Measurements from ENCODE around the gene ACKR2. TPM values are rescaled to one million over a fixed set of nuclear protein-coding genes. Genes with fewer than 3 reads are reported as not detected.

ACKR2 gene
- total RNA-seq, 1 experiment from 2014 or later, result 0.45 TPM

GRCh38 chr3:42827654-42828053 lies 18.4 kb downstream of the ACKR2 start:
- CTCF ChIA-PET, result no interaction called here
- Mint-ChIP-seq H3K36me3 (ENCODE audit: insufficient read depth, unreplicated experiment) (no peaks in the 10 kb centered on the region), H3K27ac (ENCODE audit: unreplicated experiment) (no peak overlapping the region), H3K9me3 (ENCODE audit: low read depth, unreplicated experiment) (no peaks in the 10 kb centered on the region), H3K27me3 (ENCODE audit: unreplicated experiment) (no peaks in the 10 kb centered on the region), H3K4me3 (ENCODE audit: low read depth, unreplicated experiment) (no peak overlapping the region), H3K4me1 (ENCODE audit: low read depth, unreplicated experiment) (peaks cover 53% of the 10 kb centered on the region)
- DNase-seq, result no peak
- no TSS peak for BruUV-seq (replicated peaks)
- intact Hi-C loops (cut with micrococcal nuclease; ENCODE audit: unreplicated experiment), result no loop called here
- no peak for TF ChIP-seq CTCF (IDR thresholded peaks at IDR 0.05; ENCODE audit: unreplicated experiment)

GRCh38 chr3:42829083-42829627 lies 19.9 kb downstream of the ACKR2 start:
- no peak for TF ChIP-seq CTCF (IDR thresholded peaks at IDR 0.05; ENCODE audit: unreplicated experiment)
- peaks cover 45% of the 10 kb centered on the region for H3K4me1 Mint-ChIP-seq (ENCODE audit: low read depth, unreplicated experiment)
- intact Hi-C loops (cut with micrococcal nuclease; ENCODE audit: unreplicated experiment), result no loop called here
- peak; percentile 18 for DNase-seq
- no peaks in the 10 kb centered on the region for H3K27me3 Mint-ChIP-seq (ENCODE audit: unreplicated experiment)
- no peak overlapping the region for H3K4me3 Mint-ChIP-seq (ENCODE audit: low read depth, unreplicated experiment)
- H3K9me3 Mint-ChIP-seq (ENCODE audit: low read depth, unreplicated experiment), result no peaks in the 10 kb centered on the region
- no peak overlapping the region for H3K27ac Mint-ChIP-seq (ENCODE audit: unreplicated experiment)
- CTCF ChIA-PET, result interaction anchor here (0.7 to 1.2 kb wide), 6 partner anchors 9 to 52 kb away, joined by 3 to 7 read pairs (median 4); partner anchors contain the start of gene CYP8B1
- no TSS peak for BruUV-seq (replicated peaks)
- H3K36me3 Mint-ChIP-seq (ENCODE audit: insufficient read depth, unreplicated experiment), result no peaks in the 10 kb centered on the region

DNA sequence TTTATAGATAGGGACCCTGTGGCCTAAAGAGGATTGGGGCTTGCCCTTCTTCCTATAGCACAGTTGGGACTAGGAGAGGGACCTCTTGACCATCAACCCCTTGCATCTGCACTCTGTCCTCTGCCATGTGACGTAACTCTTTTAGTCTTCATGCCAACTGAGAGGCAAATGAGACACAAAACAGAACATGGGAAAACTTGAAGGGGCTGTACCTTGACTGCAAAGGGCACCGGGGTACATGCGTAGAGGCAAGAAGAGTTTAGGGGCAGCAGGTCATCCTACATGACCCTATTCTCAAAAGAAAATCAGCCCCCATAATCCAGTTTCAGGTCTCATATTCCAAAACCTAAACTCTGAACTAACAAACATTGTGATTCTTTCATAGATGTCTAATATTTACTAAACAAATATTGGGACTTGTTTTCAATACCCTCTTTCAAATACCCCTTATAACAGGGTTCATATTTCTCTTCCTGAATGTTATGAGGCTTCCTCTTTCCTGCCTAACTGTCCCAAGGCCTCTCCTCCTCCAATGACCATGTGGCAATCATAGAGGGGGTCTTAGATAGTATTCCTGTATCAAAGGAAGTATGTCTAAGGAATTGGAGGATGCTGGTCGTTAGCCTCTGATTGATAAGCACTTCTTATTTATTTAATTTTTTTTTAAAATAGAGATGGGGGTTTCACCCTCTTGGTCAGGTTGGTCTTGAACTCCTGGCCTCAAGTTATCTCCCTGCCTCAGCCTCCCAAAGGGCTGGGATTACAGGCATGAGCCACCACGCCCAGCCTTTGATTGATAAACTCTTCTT lies 20.6 kb downstream of the ACKR2 start:
- Mint-ChIP-seq H3K9me3 (ENCODE audit: low read depth, unreplicated experiment) (no peaks in the 10 kb centered on the region), H3K27ac (ENCODE audit: unreplicated experiment) (no peak overlapping the region), H3K36me3 (ENCODE audit: insufficient read depth, unreplicated experiment) (no peaks in the 10 kb centered on the region), H3K4me1 (ENCODE audit: low read depth, unreplicated experiment) (peaks cover 45% of the 10 kb centered on the region), H3K4me3 (ENCODE audit: low read depth, unreplicated experiment) (no peak overlapping the region), H3K27me3 (ENCODE audit: unreplicated experiment) (no peaks in the 10 kb centered on the region)
- DNase-seq, result no peak
- CTCF ChIA-PET, result interaction anchor here (0.7 to 2.2 kb wide), 13 partner anchors 10 to 600 kb away, joined by 3 to 20 read pairs (median 5); partner anchors contain the start of genes CYP8B1, HIGD1A and SS18L2
- BruUV-seq (replicated peaks), result no TSS peak
- intact Hi-C loops (cut with micrococcal nuclease; ENCODE audit: unreplicated experiment), result loop anchor here (2.0 kb wide), 1 partner anchor 49 kb away; no protein-coding TSS in a partner anchor
- TF ChIP-seq CTCF (IDR thresholded peaks at IDR 0.05; ENCODE audit: unreplicated experiment), result no peak

- peak; percentile 50 for TF ChIP-seq CTCF (IDR thresholded peaks at IDR 0.05; ENCODE audit: unreplicated experiment)
- H3K27ac Mint-ChIP-seq (ENCODE audit: unreplicated experiment), result no peak overlapping the region
- intact Hi-C loops (cut with micrococcal nuclease; ENCODE audit: unreplicated experiment), result loop anchor here (1.0 to 2.0 kb wide), 2 partner anchors 50 to 51 kb away; no protein-coding TSS in a partner anchor
- H3K9me3 Mint-ChIP-seq (ENCODE audit: low read depth, unreplicated experiment), result no peaks in the 10 kb centered on the region
- H3K27me3 Mint-ChIP-seq (ENCODE audit: unreplicated experiment), result no peaks in the 10 kb centered on the region
- no peak overlapping the region for H3K4me3 Mint-ChIP-seq (ENCODE audit: low read depth, unreplicated experiment)
- peaks cover 45% of the 10 kb centered on the region for H3K4me1 Mint-ChIP-seq (ENCODE audit: low read depth, unreplicated experiment)
- H3K36me3 Mint-ChIP-seq (ENCODE audit: insufficient read depth, unreplicated experiment), result no peaks in the 10 kb centered on the region
- peak; percentile 27 for DNase-seq
- CTCF ChIA-PET, result interaction anchor here (0.6 to 2.2 kb wide), 12 partner anchors 9 to 601 kb away, joined by 3 to 20 read pairs (median 4); partner anchors contain the start of genes HIGD1A and SS18L2
- BruUV-seq (replicated peaks), result no TSS peak
Measured at GRCh38 chr3:42830437-42831320, 21.4 kb downstream of the ACKR2 start.
